ENCODE data around the gene SARNP.

GRCh38 chr12:55708695-55709233 lies 108.8 kb downstream of the SARNP start:
- TF ChIP-seq, protein P1, sequence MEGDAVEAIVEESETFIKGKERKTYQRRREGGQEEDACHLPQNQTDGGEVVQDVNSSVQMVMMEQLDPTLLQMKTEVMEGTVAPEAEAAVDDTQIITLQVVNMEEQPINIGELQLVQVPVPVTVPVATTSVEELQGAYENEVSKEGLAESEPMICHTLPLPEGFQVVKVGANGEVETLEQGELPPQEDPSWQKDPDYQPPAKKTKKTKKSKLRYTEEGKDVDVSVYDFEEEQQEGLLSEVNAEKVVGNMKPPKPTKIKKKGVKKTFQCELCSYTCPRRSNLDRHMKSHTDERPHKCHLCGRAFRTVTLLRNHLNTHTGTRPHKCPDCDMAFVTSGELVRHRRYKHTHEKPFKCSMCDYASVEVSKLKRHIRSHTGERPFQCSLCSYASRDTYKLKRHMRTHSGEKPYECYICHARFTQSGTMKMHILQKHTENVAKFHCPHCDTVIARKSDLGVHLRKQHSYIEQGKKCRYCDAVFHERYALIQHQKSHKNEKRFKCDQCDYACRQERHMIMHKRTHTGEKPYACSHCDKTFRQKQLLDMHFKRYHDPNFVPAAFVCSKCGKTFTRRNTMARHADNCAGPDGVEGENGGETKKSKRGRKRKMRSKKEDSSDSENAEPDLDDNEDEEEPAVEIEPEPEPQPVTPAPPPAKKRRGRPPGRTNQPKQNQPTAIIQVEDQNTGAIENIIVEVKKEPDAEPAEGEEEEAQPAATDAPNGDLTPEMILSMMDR (IDR thresholded peaks at IDR 0.05) = no peak
- no peak for TF ChIP-seq EP300 (IDR thresholded peaks at IDR 0.05)

Measured in stomach (tissue), 4 donors.